HepG2 (cell line): ENCODE data around the gene RPE.

Experiments
- KDM1A ChIP-seq: IDR thresholded peaks from 2 replicates; pipeline ENCODE4 v1.6.1; 2016; ENCODE audit warnings: missing compliant biosample characterization
- MAX ChIP-seq: IDR thresholded peaks from 2 replicates; pipeline ENCODE4 v1.6.1; 2012; ENCODE audit warnings: inconsistent platforms
- NFYB ChIP-seq: sonication (generic); formaldehyde crosslinking; IDR thresholded peaks from 2 replicates; pipeline ENCODE4 v1.4.0; 2020; ENCODE audit warnings: missing genetic modification reagents
- TCF7 ChIP-seq: sonication (generic); IDR thresholded peaks from 2 replicates; pipeline ENCODE4 v1.6.1; 2016; ENCODE audit warnings: antibody characterized with exemption, low read depth

- TF ChIP-seq KDM1A (CRISPR knock-in tag) (no peak), MAX (no peak), NFYB (CRISPR knock-in tag) (no peak), TCF7 (no peak)
Measured at GRCh38 chr2:210009126-210009525, 6.7 kb downstream of the RPE start.
